GM12878 (cell line): Measurements from ENCODE around the gene TRUB1. TPM values are rescaled to one million over a fixed set of nuclear protein-coding genes. Genes with fewer than 3 reads are reported as not detected.

ENCODE experiments used
- ATAC-seq: fragments of 200-7000 bp; cut with Tn5 transposase; 3 replicates; pipeline ENCODE4 v1.9.1; 2020; ENCODE audit warnings: mild to moderate bottlenecking, moderate library complexity
- BruUV-seq: library from RNA; stranded (reverse); fragments of 400-500 nt; replicated peaks from 2 replicates; lab custom pipeline; 2021; lab: Mats Ljungman, UMichigan
- CTCF ChIA-PET: fragments of 300-600 bp; sonication (Branson Sonifier 250); formaldehyde crosslinking; extraction: SDS; loops from one replicate; lab custom pipeline; 2021; ENCODE audit warnings: inconsistent platforms; lab: Yijun Ruan, JAX
- POLR2A ChIA-PET: fragments of 350-600 bp; formaldehyde crosslinking; extraction: SDS; loops from one replicate; lab custom pipeline; 2021; ENCODE audit warnings: inconsistent platforms; lab: Charles Lee
- RAD21 ChIA-PET: fragments of 300-600 bp; sonication (Branson Sonifier 250); formaldehyde crosslinking; loops from one replicate; lab custom pipeline; 2023; ENCODE audit warnings: antibody characterized with exemption; ENCODE audit not compliant: unreplicated experiment; lab: Charles Lee
- SMC1A ChIA-PET: fragments of 300-600 bp; sonication (Branson Sonifier 250); formaldehyde crosslinking; loops from one replicate; lab custom pipeline; 2023; ENCODE audit not compliant: unreplicated experiment, uncharacterized antibody; lab: Charles Lee
- DNase-seq: peaks from one replicate; pipeline ENCODE4 v3.0.0-alpha.2; 2011; ENCODE audit warnings: low read depth, low spot score
- FAIRE-seq: peaks from 3 replicates; lab custom pipeline; 2011; peaks lifted over from hg19 to GRCh38; lab: Jason Lieb, UNC
- H2AFZ ChIP-seq: 2 replicates; pipeline ENCODE4 v1.6.0; 2011; ENCODE audit warnings: low read depth, low read length, control low read depth; ENCODE audit not compliant: control insufficient read depth
- H3K27ac ChIP-seq: 2 replicates; pipeline ENCODE4 v1.5.1; 2011; ENCODE audit warnings: control low read depth; ENCODE audit not compliant: control insufficient read depth, insufficient read depth
- H3K27me3 ChIP-seq, 2 experiments: replicated peaks in 1 of 2; 2 replicates each; pipeline versions ENCODE4 v1.6.0 to v1.6.1; 2011; ENCODE audit warnings: low read length in 1 of 2; ENCODE audit not compliant: control insufficient read depth in 2 of 2, insufficient read depth in 2 of 2
- H3K36me3 ChIP-seq, 2 experiments: 2 replicates each; pipeline ENCODE4 v1.5.1; 2011; ENCODE audit warnings: low read length in 1 of 2; ENCODE audit not compliant: control insufficient read depth in 2 of 2, insufficient read depth in 2 of 2
- H3K4me1 ChIP-seq: 2 replicates; pipeline ENCODE4 v1.6.1; 2011; ENCODE audit warnings: mild to moderate bottlenecking, low read length, moderate library complexity, mixed read lengths; ENCODE audit not compliant: control insufficient read depth, insufficient read depth
- H3K4me2 ChIP-seq: 2 replicates; pipeline ENCODE4 v1.6.0; 2011; ENCODE audit warnings: control low read depth; ENCODE audit not compliant: control insufficient read depth, insufficient read depth
- H3K4me3 ChIP-seq: fragments of 200-600 bp; sonication (generic); 2 replicates; pipeline ENCODE4 v1.5.1; 2016
- H3K79me2 ChIP-seq: 2 replicates; pipeline ENCODE4 v1.6.0; 2011; ENCODE audit warnings: low read length; ENCODE audit not compliant: control insufficient read depth, insufficient read depth
- H3K9ac ChIP-seq: 2 replicates; pipeline ENCODE4 v1.8.0; 2011; ENCODE audit warnings: low read length, control low read depth, mixed read lengths; ENCODE audit not compliant: control insufficient read depth, insufficient read depth
- H3K9me3 ChIP-seq: replicated peaks from 3 replicates; pipeline ENCODE4 v1.5.1; 2011; ENCODE audit warnings: mild to moderate bottlenecking, low read length; ENCODE audit not compliant: control insufficient read depth, insufficient read depth
- H4K20me1 ChIP-seq: 2 replicates; pipeline ENCODE4 v1.6.0; 2011; ENCODE audit not compliant: control insufficient read depth, insufficient read depth
- DPF2 ChIP-seq: fragments of 450-650 bp; IDR thresholded peaks from 2 replicates; pipeline ENCODE4 v1.6.1; 2017; ENCODE audit warnings: mild to moderate bottlenecking
- GABPA ChIP-seq: IDR thresholded peaks from 2 replicates; pipeline ENCODE4 v1.6.1; 2014; ENCODE audit warnings: antibody characterized with exemption, low read depth, mild to moderate bottlenecking, inconsistent platforms
- HDAC2 ChIP-seq: fragments of 200-600 bp; sonication (generic); IDR thresholded peaks from 2 replicates; pipeline ENCODE4 v1.6.1; 2017
- HDGF ChIP-seq: fragments of 450-650 bp; IDR thresholded peaks from 2 replicates; pipeline ENCODE4 v1.6.1; 2016; ENCODE audit warnings: antibody characterized with exemption
- JUNB ChIP-seq: IDR thresholded peaks from 2 replicates; pipeline ENCODE4 v1.6.1; 2016; ENCODE audit warnings: antibody characterized with exemption, mild to moderate bottlenecking
- MYC ChIP-seq: IDR thresholded peaks from 2 replicates; pipeline ENCODE4 v1.6.1; 2011; ENCODE audit warnings: mild to moderate bottlenecking, low read length, moderate library complexity, inconsistent platforms; ENCODE audit not compliant: insufficient read depth, insufficient replicate concordance, insufficient read length, severe bottlenecking
- NFYB ChIP-seq: IDR thresholded peaks from 2 replicates; pipeline ENCODE4 v1.6.1; 2011; ENCODE audit warnings: low read depth, mild to moderate bottlenecking, low read length, improper control_type of control experiment, moderate library complexity; ENCODE audit not compliant: insufficient read depth
- POU2F2 ChIP-seq: IDR thresholded peaks from 3 replicates; pipeline ENCODE4 v1.6.1; 2011; ENCODE audit warnings: low read depth, mild to moderate bottlenecking, low read length, borderline replicate concordance
- SREBF2 ChIP-seq: IDR thresholded peaks from 2 replicates; pipeline ENCODE4 v1.6.1; 2012; ENCODE audit warnings: mild to moderate bottlenecking, low read length
- WGBS: methylation state at CpG from one replicate; pipeline ENCODE4 v1.1.6; 2016; ENCODE audit warnings: low lambda C conversion rate; ENCODE audit not compliant: insufficient replicate concordance, insufficient coverage; ENCODE audit errors: missing lambda C conversion rate; 5-methylcytosine and 5-hydroxymethylcytosine counted together
- in situ Hi-C: fragments of 300-500 bp; cut with MboI; formaldehyde crosslinking; loops from 9 replicates; pipeline ENCODE4 v1.14.3; 2018; ENCODE audit warnings: mixed read lengths
- intact Hi-C: fragments of 100-400 bp; cut with micrococcal nuclease; formaldehyde crosslinking; loops from one replicate; pipeline ENCODE4 v1.14.2; 2022; ENCODE audit not compliant: unreplicated experiment
- polyA plus RNA-seq, 11 experiments: library from polyadenylated mRNA; depleted of rRNA in 4 of 11; unstranded in 6 of 11; stranded (reverse) in 5 of 11; fragments of >200 nt; fragmentation: Nextera tagmentation in 4 of 11; fragmentation: Illumina TruSeq in 1 of 11; extraction: Ambion mirVana in 4 of 11; extraction: Trizol in 1 of 11; gene quantifications; 1 replicate in 1 of 11; 2 replicates in 10 of 11; pipeline versions ENCODE4 v1.2.1 to v1.2.3, GENCODE V29; 2011 to 2016; ENCODE audit warnings: inconsistent platforms in 2 of 11, missing spikeins in 2 of 11, low read depth in 1 of 11
- total RNA-seq, 4 experiments: library from RNA; depleted of rRNA in 3 of 4; stranded (reverse); fragments of >200 nt in 3 of 4; fragmentation: Illumina TruSeq in 1 of 4; extraction: Trizol in 1 of 4; gene quantifications; 2 replicates each; pipeline versions ENCODE4 v1.2.1 to v1.2.3, GENCODE V29; 2013 to 2021
- TF ChIP-seq, protein P1 (sequence below): IDR thresholded peaks from 2 replicates; pipeline ENCODE4 v1.6.1; 2012; ENCODE audit warnings: low read depth, low read length, improper control_type of control experiment
- TF ChIP-seq, protein P2 (sequence below): fragments of 450-650 bp; formaldehyde crosslinking; IDR thresholded peaks from 2 replicates; pipeline ENCODE4 v1.5.0; 2022; ENCODE audit warnings: mild to moderate bottlenecking, missing genetic modification characterization

The TRUB1 gene
- total and polyA plus RNA-seq, 10 of the 15 experiments (the other 5 are each of a cell fraction or from before 2014, with no cell fraction given), result 8.1 to 24.0 (median 15.9) TPM

DNA sequence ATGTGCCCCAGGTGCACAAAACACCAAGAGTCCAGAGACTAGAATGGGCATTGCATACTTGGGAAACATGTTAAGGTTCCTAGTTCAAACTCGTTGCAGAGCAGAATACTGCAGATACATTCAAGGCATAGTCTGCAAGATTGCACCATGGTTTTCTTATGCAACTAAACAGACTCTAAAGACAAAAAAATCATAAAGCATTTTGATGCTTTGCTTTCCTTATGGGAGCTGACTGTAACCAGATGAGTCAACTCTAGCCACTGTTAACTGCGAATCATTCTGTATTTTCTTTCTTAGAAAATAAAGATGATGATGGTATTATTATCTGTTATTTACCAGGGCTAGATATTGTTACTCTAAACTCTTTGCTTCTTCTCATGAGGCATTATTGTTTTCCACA, 19.7 kb downstream of the TRUB1 start:
- Histone ChIP-seq H3K27me3 (no peaks in the 10 kb centered on the region), H3K4me2 (no peak overlapping the region), H2AFZ (no peak overlapping the region), H3K36me3 (peaks cover under 1 to 13% of the 10 kb centered on the region in 2 experiments; a peak in 3 of 4 replicates), H3K9ac (no peak overlapping the region), H3K27ac (no peak overlapping the region), H3K4me3 (no peak overlapping the region), H3K79me2 (peaks cover 3% of the 10 kb centered on the region), H3K4me1 (peaks cover 10% of the 10 kb centered on the region; the same call in 1 of the 2 replicates), H3K9me3 (peaks cover under 1% of the 10 kb centered on the region; the same call in 1 of the 3 replicates), H4K20me1 (no peaks in the 10 kb centered on the region)
- FAIRE-seq, result no peak
- intact Hi-C loops (no loop called here), in situ Hi-C loops (no loop called here)
- TF ChIP-seq HDAC2 (no peak), GABPA (no peak), DPF2 (no peak), SREBF2 (no peak), HDGF (no peak), POU2F2 (no peak), JUNB (no peak), MYC (no peak), NFYB (no peak)
- TF ChIP-seq, protein P1, sequence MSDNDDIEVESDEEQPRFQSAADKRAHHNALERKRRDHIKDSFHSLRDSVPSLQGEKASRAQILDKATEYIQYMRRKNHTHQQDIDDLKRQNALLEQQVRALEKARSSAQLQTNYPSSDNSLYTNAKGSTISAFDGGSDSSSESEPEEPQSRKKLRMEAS, result no peak
- TF ChIP-seq, protein P2, sequence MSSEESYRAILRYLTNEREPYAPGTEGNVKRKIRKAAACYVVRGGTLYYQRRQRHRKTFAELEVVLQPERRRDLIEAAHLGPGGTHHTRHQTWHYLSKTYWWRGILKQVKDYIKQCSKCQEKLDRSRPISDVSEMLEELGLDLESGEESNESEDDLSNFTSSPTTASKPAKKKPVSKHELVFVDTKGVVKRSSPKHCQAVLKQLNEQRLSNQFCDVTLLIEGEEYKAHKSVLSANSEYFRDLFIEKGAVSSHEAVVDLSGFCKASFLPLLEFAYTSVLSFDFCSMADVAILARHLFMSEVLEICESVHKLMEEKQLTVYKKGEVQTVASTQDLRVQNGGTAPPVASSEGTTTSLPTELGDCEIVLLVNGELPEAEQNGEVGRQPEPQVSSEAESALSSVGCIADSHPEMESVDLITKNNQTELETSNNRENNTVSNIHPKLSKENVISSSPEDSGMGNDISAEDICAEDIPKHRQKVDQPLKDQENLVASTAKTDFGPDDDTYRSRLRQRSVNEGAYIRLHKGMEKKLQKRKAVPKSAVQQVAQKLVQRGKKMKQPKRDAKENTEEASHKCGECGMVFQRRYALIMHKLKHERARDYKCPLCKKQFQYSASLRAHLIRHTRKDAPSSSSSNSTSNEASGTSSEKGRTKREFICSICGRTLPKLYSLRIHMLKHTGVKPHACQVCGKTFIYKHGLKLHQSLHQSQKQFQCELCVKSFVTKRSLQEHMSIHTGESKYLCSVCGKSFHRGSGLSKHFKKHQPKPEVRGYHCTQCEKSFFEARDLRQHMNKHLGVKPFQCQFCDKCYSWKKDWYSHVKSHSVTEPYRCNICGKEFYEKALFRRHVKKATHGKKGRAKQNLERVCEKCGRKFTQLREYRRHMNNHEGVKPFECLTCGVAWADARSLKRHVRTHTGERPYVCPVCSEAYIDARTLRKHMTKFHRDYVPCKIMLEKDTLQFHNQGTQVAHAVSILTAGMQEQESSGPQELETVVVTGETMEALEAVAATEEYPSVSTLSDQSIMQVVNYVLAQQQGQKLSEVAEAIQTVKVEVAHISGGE, result no peak
- CTCF ChIA-PET, result interaction anchor here (1.3 to 1.4 kb wide), 2 partner anchors 8 to 14 kb away, joined by 3 to 5 read pairs; no protein-coding TSS in a partner anchor
- DNase-seq, result no peak
- no peak for ATAC-seq
- POLR2A ChIA-PET, result no interaction called here
- SMC1A ChIA-PET, result interaction anchor here (0.7 to 2.7 kb wide), 5 partner anchors 8 to 83 kb away, joined by 3 to 11 read pairs (median 4); no protein-coding TSS in a partner anchor
- no TSS peak for BruUV-seq
- 95% methylated on average over 2 of the region's 2 CpGs for WGBS
- RAD21 ChIA-PET, result no interaction called here
